GM18868 (cell line): ENCODE results near the gene MEIOSIN.
A peak's percentile ranks its signal among the peaks of the same experiment; 100 is the strongest.

ENCODE experiments used
- ATAC-seq: cut with Tn5 transposase; IDR thresholded peaks from one replicate; pipeline ENCODE4 v1.9.1; 2021; ENCODE audit warnings: mild to moderate bottlenecking, moderate library complexity; ENCODE audit not compliant: unreplicated experiment

The MEIOSIN gene

GRCh38 chr19:45764945-45765701, 31.9 kb downstream of the MEIOSIN start:
- no peak for ATAC-seq

- no peak for ATAC-seq
Observed at GRCh38 chr19:45765702-45766295, 32.6 kb downstream of the MEIOSIN start.

GRCh38 chr19:45766296-45766868, 33.1 kb downstream of the MEIOSIN start:
- no peak for ATAC-seq

DNA sequence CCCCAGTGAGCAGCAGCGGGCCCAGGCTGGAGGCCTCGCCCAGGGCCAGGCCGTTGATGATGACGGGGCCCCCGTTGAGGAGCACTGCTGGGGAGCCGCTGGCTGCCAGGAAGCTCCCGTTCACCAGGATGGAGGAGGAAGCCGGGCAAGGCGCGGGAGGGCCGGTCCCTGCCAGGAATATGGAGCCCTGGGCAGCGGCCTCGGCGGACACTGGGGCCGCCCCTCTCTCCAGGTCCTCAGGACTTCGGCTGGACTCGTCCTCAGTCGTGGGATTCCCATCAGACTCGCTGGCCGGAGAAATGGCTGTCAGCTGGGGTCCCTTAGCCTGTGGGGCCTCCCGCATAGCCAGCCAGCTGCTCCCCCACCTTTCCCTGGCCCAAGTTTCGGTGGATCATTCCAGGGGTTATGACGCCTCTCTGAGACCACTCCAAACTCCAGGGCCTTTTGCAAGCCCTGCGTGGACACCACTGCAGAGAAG, 33.7 kb downstream of the MEIOSIN start:
- no peak for ATAC-seq

DNA sequence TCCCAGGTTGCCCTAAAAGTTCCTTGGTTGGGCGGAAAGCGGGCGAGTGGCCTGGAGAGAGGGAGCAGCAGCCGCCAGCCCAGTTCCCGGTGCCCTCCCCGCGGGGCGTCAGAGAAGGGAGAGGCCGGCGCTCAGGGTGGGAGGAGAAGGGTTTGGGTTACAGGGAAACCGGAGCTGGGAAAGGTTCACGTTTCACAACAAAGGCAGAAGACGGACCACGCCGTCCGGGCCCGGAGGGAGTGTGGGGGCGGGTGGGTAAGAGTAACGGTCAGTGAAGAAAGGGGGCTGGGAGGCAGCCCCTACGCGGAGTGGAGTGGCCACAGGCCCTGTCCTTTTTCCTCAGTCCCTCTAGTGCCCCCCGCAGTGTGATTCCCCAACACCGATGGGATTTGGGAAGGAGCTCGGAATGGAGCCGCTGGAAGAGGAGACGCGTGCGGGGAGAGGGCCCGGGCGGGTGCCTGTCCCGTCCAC, 34.2 kb downstream of the MEIOSIN start:
- ATAC-seq = no peak

GRCh38 chr19:45767881-45768654, 34.8 kb downstream of the MEIOSIN start:
- ATAC-seq = no peak

- no peak for ATAC-seq
Observed at GRCh38 chr19:45768655-45768983, 35.4 kb downstream of the MEIOSIN start.

- ATAC-seq = peak; percentile 59
Observed at GRCh38 chr19:45768984-45769782, 35.9 kb downstream of the MEIOSIN start, which contains the start of gene SIX5. SIX5 (minus strand) TSS chr19:45769252; CDS start chr19:45768844, 408 bp downstream.

DNA sequence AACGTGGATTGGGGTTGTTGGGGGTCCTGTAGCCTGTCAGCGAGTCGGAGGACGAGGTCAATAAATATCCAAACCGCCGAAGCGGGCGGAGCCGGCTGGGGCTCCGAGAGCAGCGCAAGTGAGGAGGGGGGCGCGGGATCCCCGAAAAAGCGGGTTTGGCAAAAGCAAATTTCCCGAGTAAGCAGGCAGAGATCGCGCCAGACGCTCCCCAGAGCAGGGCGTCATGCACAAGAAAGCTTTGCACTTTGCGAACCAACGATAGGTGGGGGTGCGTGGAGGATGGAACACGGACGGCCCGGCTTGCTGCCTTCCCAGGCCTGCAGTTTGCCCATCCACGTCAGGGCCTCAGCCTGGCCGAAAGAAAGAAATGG, 36.6 kb downstream of the MEIOSIN start:
- no peak for ATAC-seq

DNA sequence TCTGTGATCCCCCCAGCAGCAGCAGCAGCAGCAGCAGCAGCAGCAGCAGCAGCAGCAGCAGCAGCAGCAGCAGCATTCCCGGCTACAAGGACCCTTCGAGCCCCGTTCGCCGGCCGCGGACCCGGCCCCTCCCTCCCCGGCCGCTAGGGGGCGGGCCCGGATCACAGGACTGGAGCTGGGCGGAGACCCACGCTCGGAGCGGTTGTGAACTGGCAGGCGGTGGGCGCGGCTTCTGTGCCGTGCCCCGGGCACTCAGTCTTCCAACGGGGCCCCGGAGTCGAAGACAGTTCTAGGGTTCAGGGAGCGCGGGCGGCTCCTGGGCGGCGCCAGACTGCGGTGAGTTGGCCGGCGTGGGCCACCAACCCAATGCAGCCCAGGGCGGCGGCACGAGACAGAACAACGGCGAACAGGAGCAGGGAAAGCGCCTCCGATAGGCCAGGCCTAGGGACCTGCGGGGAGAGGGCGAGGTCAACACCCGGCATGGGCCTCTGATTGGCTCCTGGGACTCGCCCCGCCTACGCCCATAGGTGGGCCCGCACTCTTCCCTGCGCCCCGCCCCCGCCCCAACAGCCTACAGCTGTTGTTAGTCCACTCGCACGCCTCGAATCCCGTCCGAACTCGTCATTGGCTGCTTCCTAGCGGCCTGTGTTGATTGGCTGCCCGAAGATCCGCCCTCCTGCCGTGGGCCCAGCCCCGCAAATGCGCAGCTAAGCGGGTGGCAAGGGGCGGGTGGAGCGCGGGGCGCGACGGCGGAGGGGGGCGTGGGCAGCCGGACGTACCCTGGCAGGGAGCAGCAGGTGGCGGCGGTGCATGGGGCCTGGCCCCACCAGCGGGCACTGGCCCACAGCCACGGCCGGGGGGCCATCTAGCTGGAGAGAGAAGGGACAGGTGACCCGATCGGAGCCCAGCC, 37.2 kb downstream of the MEIOSIN start:
- peak; percentile 53 for ATAC-seq

GRCh38 chr19:45771311-45771933, 38.2 kb downstream of the MEIOSIN start:
- no peak for ATAC-seq

GRCh38 chr19:45772130-45772840, 39.0 kb downstream of the MEIOSIN start:
- no peak for ATAC-seq

DNA sequence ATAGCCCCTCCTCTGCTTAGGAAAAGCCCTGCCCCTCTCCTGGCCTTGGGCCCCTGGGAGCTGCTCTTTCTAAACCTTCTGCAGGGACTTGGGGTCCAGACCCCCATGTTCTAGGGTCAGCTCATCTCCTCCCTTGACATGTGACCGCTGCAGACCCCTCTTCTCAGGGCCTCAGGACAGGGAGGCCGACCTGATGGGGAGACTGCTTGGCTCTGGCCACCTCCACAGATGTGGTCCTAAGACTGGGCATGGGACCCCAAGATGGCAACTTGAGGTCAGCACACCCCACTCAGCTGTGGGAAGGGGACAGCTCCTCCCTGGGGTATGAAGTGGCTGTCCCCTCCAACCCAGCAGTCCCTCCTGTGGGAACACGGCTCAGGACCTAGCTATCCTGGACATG, 39.7 kb downstream of the MEIOSIN start:
- ATAC-seq = no peak

- ATAC-seq = no peak
Observed at GRCh38 chr19:45773384-45773783, 40.1 kb downstream of the MEIOSIN start.

DNA sequence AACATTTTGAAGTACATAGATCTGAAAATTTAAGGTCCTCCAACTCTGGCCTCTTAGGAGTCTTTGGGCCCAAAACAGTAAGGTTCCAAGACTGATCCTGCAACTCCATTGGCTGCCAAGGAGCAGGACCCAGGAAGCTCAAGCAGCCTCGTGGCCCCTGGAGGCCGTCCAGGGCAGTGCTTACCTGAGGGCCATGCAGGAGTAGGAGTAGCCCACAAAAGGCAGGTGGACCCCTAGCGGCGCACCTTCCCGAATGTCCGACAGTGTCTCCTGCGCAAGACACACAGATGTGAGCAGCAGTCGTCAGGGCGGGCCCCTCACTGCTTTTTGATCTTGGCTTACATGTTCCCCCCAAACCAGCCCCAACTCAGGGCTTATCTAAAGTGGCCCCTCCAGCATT, 41.5 kb downstream of the MEIOSIN start:
- no peak for ATAC-seq

GRCh38 chr19:45777395-45777961, 44.2 kb downstream of the MEIOSIN start:
- no peak for ATAC-seq

GRCh38 chr19:45778010-45778661, 44.9 kb downstream of the MEIOSIN start:
- no peak for ATAC-seq
